DMS79 treated with DMSO at 0.1 percent for 48 hours (cell line): ENCODE measurements around the gene NNMT.

Experiments used
- DNase-seq: peaks from one replicate; lab custom pipeline; 2025; lab: John Stamatoyannopoulos, UW

NNMT gene

DNA sequence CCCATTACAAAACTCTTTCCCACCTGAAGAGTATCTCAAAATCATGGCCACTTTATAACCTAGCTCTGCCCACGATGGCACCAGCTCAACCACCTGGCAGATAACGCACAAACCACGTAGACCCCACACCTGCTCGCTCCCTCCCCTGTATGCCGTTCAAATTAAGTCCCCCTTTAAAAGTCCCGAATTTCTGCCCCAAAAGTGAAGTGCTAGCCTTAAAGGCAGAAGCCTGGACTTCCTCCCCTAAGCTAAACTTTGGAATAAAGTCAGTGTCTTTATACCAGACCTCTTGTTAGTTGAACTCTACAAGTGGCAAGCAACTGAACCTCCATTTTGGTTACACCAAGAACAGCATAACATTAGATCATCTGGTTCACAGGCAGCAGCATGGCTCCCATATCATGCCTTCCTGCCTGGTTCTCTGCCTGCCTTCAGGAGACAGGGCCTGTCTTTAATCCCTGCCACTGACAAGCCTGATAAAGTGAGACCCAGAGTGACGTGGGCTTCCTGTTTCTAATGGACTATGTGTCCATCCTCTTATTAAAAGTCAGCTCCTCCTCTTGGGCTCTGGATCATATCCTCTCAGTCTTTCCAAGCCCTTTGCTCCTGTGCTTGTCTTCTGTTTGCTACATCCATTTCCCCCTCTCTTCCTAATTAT lies 32.6 kb upstream of the NNMT start:
- no peak for DNase-seq

GRCh38 chr11:114264381-114264780 lies 31.8 kb upstream of the NNMT start:
- DNase-seq = no peak

- no peak for DNase-seq
Measured at GRCh38 chr11:114265122-114265878, 30.9 kb upstream of the NNMT start.

- no peak for DNase-seq
Measured at GRCh38 chr11:114269498-114269897, 26.7 kb upstream of the NNMT start.

DNA sequence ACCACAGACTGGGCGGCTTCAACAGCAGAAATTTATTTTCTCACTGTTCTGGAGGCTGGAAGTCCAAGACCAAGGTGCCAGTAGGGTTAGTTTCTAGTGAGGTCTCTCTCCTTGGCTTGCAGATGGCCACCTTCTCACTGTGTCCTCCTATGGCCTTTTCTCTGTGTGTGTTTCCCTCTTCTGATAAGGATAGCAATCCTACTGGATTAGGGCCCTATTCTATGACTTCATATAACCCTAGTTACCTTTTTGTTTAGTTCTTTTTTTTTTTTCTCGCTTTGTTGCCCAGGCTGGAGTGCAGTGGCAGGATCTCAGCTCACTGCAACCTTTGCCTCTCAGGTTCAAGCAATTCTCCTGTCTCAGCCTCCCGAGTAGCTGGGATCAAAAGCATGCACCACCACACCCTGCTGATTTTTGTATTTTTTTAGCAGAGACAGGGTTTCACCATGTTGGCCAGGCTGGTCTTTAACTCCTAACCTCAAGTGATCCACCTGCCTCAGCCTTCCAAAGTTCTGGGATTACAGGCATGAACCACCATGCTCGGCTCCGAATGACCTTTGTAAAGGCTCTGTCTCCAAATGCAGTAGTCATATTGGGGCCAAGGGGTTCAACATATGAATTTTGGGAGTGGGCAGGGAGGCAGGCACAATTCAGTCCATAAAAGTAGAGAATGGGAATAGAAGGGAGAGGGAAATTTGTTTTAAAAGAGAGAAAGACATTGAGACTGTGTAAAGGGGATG lies 25.5 kb upstream of the NNMT start:
- no peak for DNase-seq

DNA sequence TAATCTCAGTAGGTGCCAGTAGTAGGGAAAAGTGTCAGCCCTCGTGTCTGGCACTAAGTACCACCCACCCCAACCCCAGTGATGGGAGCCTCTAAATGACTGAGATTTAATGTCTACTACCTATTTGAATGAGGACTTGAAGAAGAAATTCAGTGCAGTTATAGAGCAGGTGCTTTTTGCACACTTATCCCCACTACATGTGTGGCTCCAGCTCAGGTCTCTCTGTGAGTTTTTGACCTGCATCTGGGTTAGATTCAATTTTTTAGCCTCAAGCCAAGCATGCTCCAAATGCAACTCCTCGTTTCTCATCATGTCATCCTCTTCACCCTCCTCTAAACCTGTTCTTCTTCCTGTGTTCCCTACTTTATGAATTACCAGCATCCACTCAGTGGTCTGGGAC lies 24.9 kb upstream of the NNMT start:
- no peak for DNase-seq

DNA sequence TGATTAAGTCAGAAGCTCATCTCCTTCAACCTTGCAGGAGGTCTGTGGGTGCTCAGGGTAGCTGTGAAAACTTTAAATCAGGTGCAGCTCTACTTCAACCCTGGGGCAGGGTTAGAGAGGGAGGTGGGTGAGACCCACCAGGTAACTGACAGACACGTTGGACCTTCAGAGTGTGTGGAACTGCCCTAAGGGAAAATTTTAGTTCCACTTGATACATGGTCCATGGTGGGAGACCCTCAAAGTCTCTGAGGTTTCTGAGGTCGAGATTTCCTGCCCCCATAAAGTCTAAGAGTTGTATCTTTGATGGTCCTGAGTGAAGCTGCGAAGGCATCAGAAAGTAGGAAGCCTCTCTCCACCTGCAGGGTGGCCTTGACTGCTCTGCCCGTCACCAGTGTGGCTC lies 23.9 kb upstream of the NNMT start:
- DNase-seq = no peak

DNA sequence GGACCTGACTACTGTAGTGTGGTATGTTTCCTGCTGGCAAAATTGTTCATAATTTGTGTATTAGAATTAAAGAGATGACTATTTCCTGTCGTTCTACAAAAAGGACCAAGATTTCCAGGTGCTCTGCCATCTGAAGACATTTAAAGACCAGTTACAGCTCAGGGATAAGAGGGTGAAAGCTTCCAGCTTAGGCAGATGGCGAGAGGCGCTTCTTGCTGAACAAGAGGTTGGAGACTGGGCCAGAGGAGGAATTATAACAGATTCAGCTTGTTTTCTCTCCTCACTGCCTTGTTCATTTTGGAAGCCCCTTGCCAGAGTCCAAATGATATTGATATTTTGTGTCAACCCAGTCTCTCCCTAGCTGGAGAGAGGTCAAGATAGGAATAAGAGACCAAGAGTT lies 23.1 kb upstream of the NNMT start:
- DNase-seq = peak; percentile 20

GRCh38 chr11:114273890-114274635 lies 22.1 kb upstream of the NNMT start:
- no peak for DNase-seq

DNA sequence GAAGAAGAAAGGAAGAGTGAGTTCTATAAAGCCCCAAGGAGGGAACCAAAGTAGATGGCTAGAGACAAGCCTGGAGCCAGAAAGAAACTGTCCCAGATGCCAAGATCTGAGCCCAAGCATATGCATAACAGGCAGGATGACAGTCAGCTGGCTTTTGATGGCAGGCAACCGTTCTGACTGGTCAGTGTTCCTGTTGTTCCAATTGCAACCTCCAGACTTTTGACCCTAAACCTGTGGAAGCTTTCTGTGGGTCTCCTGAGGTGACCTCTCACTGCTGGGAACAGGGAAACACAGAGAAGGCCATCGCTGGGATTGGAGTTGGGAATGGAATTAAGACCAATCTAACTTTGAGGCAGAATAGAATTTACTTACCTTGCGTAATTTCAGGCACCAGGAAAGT lies 21.6 kb upstream of the NNMT start:
- no peak for DNase-seq

- no peak for DNase-seq
Measured at GRCh38 chr11:114275280-114275679, 20.9 kb upstream of the NNMT start.

DNA sequence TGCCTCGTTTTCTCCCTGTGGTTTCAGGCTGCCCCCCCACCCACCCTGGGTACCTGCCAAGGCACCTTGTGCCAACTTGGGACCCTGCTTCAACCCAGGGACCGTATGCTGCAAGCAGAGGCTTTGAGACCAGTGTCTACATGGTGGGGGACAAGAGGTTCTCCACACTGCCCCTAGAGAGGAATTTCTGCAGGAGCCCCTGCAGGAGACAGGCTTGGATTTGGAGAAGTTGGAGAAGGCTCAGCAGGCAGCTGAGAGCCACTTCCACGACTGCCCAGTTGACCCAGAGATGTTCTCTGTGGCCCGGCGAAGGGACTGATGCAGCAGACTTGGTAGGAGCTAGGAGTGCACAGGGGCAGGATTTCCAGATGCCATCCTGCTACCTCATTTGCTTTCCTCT lies 20.1 kb upstream of the NNMT start:
- no peak for DNase-seq

DNA sequence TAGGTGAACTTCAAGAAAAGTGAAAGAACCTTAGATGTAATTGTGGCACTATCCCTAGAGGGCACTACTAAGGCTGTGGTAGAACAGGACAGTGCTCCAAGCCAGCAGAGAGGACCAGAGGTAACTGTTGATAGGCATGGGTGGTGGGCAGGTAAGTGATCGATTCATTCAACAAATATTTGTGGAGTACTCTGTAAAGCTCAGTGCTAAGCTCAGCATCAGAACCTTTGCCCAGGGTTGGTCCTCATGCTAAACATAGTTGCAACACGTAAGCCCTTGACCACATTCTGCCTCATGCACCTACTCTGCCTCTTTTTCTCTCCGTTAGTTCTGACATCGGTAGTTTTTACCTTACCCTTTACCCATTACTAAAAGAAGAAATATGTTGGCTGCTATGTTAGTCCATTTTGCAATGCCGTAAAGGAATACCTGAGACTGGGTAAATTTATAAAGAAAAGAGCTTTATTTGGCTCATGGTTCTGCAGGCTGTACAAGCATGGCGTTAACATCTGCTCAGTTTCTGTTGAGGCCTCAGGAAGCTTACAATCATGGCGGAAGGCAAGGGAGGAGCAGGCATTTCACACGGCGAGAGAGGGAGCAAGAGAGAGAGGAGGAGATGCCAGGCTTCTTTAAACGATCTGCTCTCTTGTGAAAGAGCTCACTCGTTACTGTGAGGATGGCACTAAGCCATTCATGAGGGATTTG lies 18.4 kb upstream of the NNMT start:
- DNase-seq = no peak

GRCh38 chr11:114278342-114279065 lies 17.7 kb upstream of the NNMT start:
- DNase-seq = no peak

- DNase-seq = no peak
Measured at GRCh38 chr11:114279792-114280546, 16.2 kb upstream of the NNMT start.

- DNase-seq = peak; percentile 41
Measured at GRCh38 chr11:114280696-114281095, 15.5 kb upstream of the NNMT start.

- no peak for DNase-seq
Measured at GRCh38 chr11:114281388-114281956, 14.7 kb upstream of the NNMT start.

- no peak for DNase-seq
Measured at GRCh38 chr11:114282488-114282887, 13.7 kb upstream of the NNMT start.

DNA sequence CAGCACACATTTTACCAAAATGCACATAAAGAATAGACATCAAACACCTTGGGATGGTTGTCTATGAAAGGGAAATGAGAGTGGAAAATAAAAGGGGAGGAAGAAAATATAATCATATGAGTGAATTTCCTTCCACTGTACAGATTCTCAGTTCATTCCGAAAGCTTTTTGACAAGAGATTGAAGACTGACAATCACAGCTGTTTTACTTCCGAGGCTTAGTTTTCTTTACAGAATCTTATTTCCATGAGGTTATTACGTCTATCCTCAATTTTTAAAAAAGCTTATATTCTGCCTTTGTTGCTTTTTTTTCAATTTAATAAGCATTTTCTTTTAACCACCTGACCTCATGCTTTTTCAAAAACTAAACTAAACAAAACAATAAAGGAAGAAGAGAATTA lies 12.8 kb upstream of the NNMT start:
- no peak for DNase-seq

DNA sequence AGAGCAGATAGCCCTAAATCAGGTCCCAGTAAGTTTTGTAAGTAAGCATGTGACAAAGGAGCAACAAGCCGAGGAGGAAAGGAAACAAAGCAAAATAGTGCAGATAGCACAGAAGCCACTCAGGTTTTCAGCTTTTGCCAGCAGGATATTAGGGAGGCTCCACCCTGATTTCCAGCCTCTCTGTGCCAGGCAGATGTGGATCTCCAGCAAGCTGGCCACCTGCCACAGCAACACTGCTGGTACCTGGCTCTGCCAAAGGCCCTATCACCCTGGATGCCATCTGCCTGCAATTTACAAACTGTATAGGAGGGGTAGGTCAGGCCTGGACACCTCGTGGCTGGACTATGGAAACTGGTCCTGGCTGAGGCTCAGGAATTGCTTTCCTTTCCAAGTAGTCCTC lies 12.2 kb upstream of the NNMT start:
- peak; percentile 27 for DNase-seq
